Measurements from ENCODE around the gene FRMPD2.

The FRMPD2 gene

GRCh38 chr10:48314107-48314506 is 39.6 kb upstream of the FRMPD2 start:
- H3K18ac ChIP-seq (ENCODE audit: low read length): no peak overlapping the region
- H2BK120ac ChIP-seq (ENCODE audit: insufficient read depth, low read length, poor library complexity): no peak overlapping the region
- H3K23ac ChIP-seq (ENCODE audit: low read length): no peak overlapping the region
- H3K4ac ChIP-seq (ENCODE audit: low read depth, low read length): no peak overlapping the region
- H4K12ac ChIP-seq (ENCODE audit: low read depth, low read length): no peak overlapping the region
- peaks cover 0 to 2% of the 10 kb centered on the region in 2 experiments for H3K4me1 ChIP-seq (ENCODE audit: control insufficient read depth in 1 of 2, insufficient read depth in 2 of 2, low read length in 2 of 2)
- H2BK5ac ChIP-seq (ENCODE audit: low read depth, low read length, poor library complexity): no peak overlapping the region
- no peak overlapping the region for H2BK12ac ChIP-seq (ENCODE audit: low read length)
- no peak overlapping the region for H4K8ac ChIP-seq (ENCODE audit: low read depth, low read length)
- no peak overlapping the region for H4K91ac ChIP-seq (ENCODE audit: low read depth, low read length)
- H3K14ac ChIP-seq (ENCODE audit: low read length): no peak overlapping the region
- H3K36me3 ChIP-seq (ENCODE audit: control insufficient read depth in 1 of 2, insufficient read depth in 2 of 2, low read length in 2 of 2): peaks cover 1 to 2% of the 10 kb centered on the region in 2 experiments
- H3K9ac ChIP-seq (ENCODE audit: low read length): no peak overlapping the region
- no peak overlapping the region for H3K4me3 ChIP-seq (ENCODE audit: low read depth, low read length)
- no peaks in the 10 kb centered on the region for H3K79me1 ChIP-seq (ENCODE audit: low read length)
- WGBS (ENCODE audit: extremely low coverage, insufficient coverage, insufficient read length): no CpG with 5 or more reads among the region's 2 CpGs
- no peaks in the 10 kb centered on the region for H3K79me2 ChIP-seq (ENCODE audit: control insufficient read depth, insufficient read depth, low read length, poor library complexity)
- no peaks in the 10 kb centered on the region for H3K27me3 ChIP-seq (ENCODE audit: insufficient read depth, low read length)
- no peak overlapping the region for H3K27ac ChIP-seq (ENCODE audit: low read depth, low read length)
- no peaks in the 10 kb centered on the region for H3K9me3 ChIP-seq (ENCODE audit: insufficient read depth, low read depth, low read length)
- no peak overlapping the region for H2AK5ac ChIP-seq (ENCODE audit: low read length)
- no peak overlapping the region for H3K4me2 ChIP-seq (ENCODE audit: low read length)
- no peak overlapping the region for H2AFZ ChIP-seq (ENCODE audit: insufficient read depth, low read length, poor library complexity)
- DNase-seq: no peak

GRCh38 chr10:48309711-48310226 is 35.3 kb upstream of the FRMPD2 start:
- H3K4me2 ChIP-seq (ENCODE audit: low read length): no peak overlapping the region
- no peak overlapping the region for H3K18ac ChIP-seq (ENCODE audit: low read length)
- H3K79me2 ChIP-seq (ENCODE audit: control insufficient read depth, insufficient read depth, low read length, poor library complexity): peaks cover 6% of the 10 kb centered on the region
- H2AFZ ChIP-seq (ENCODE audit: insufficient read depth, low read length, poor library complexity): no peak overlapping the region
- no CpG with 5 or more reads among the region's 2 CpGs for WGBS (ENCODE audit: extremely low coverage, insufficient coverage, insufficient read length)
- no peak overlapping the region for H3K4ac ChIP-seq (ENCODE audit: low read depth, low read length)
- no peak overlapping the region for H3K27ac ChIP-seq (ENCODE audit: low read depth, low read length)
- no peak overlapping the region for H2BK12ac ChIP-seq (ENCODE audit: low read length)
- H3K9me3 ChIP-seq (ENCODE audit: insufficient read depth, low read depth, low read length): no peaks in the 10 kb centered on the region
- no peak overlapping the region for H3K4me3 ChIP-seq (ENCODE audit: low read depth, low read length)
- peak; percentile 77 to 96 for DNase-seq
- H3K4me1 ChIP-seq (ENCODE audit: control insufficient read depth in 1 of 2, insufficient read depth in 2 of 2, low read length in 2 of 2): peaks cover 0 to 2% of the 10 kb centered on the region in 2 experiments
- no peak overlapping the region for H3K14ac ChIP-seq (ENCODE audit: low read length)
- H3K9ac ChIP-seq (ENCODE audit: low read length): no peak overlapping the region
- H3K79me1 ChIP-seq (ENCODE audit: low read length): peaks cover 6% of the 10 kb centered on the region
- no peak overlapping the region for H4K91ac ChIP-seq (ENCODE audit: low read depth, low read length)
- no peaks in the 10 kb centered on the region for H3K27me3 ChIP-seq (ENCODE audit: insufficient read depth, low read length)
- H4K12ac ChIP-seq (ENCODE audit: low read depth, low read length): no peak overlapping the region
- no peak overlapping the region for H3K23ac ChIP-seq (ENCODE audit: low read length)
- no peak overlapping the region for H2BK120ac ChIP-seq (ENCODE audit: insufficient read depth, low read length, poor library complexity)
- peaks cover 1 to 2% of the 10 kb centered on the region in 2 experiments for H3K36me3 ChIP-seq (ENCODE audit: control insufficient read depth in 1 of 2, insufficient read depth in 2 of 2, low read length in 2 of 2)
- no peak overlapping the region for H2AK5ac ChIP-seq (ENCODE audit: low read length)
- no peak overlapping the region for H4K8ac ChIP-seq (ENCODE audit: low read depth, low read length)
- H2BK5ac ChIP-seq (ENCODE audit: low read depth, low read length, poor library complexity): no peak overlapping the region

- DNase-seq: no peak
- Histone ChIP-seq H2AFZ (ENCODE audit: insufficient read depth, low read length, poor library complexity) (no peak overlapping the region), H3K4me2 (ENCODE audit: low read length) (peak overlapping the region; percentile 84), H3K79me2 (ENCODE audit: control insufficient read depth, insufficient read depth, low read length, poor library complexity) (peaks cover 6% of the 10 kb centered on the region), H2BK5ac (ENCODE audit: low read depth, low read length, poor library complexity) (no peak overlapping the region), H3K9me3 (ENCODE audit: insufficient read depth, low read depth, low read length) (no peaks in the 10 kb centered on the region), H3K36me3 (ENCODE audit: control insufficient read depth in 1 of 2, insufficient read depth in 2 of 2, low read length in 2 of 2) (no peaks in the 10 kb centered on the region), H2BK120ac (ENCODE audit: insufficient read depth, low read length, poor library complexity) (no peak overlapping the region), H3K4me1 (ENCODE audit: control insufficient read depth in 1 of 2, insufficient read depth in 2 of 2, low read length in 2 of 2) (peaks cover 0 to 2% of the 10 kb centered on the region in 2 experiments), H3K79me1 (ENCODE audit: low read length) (peaks cover 6% of the 10 kb centered on the region), H4K12ac (ENCODE audit: low read depth, low read length) (no peak overlapping the region), H3K18ac (ENCODE audit: low read length) (no peak overlapping the region), H3K27ac (ENCODE audit: low read depth, low read length) (no peak overlapping the region), H3K9ac (ENCODE audit: low read length) (no peak overlapping the region), H4K91ac (ENCODE audit: low read depth, low read length) (no peak overlapping the region), H3K4me3 (ENCODE audit: low read depth, low read length) (no peak overlapping the region), H4K8ac (ENCODE audit: low read depth, low read length) (no peak overlapping the region), H2AK5ac (ENCODE audit: low read length) (no peak overlapping the region), H2BK12ac (ENCODE audit: low read length) (no peak overlapping the region), H3K27me3 (ENCODE audit: insufficient read depth, low read length) (no peaks in the 10 kb centered on the region), H3K23ac (ENCODE audit: low read length) (no peak overlapping the region), H3K14ac (ENCODE audit: low read length) (no peak overlapping the region), H3K4ac (ENCODE audit: low read depth, low read length) (no peak overlapping the region)
- WGBS (ENCODE audit: extremely low coverage, insufficient coverage, insufficient read length): no CpG with 5 or more reads among the region's 3 CpGs
Measured at GRCh38 chr10:48307711-48308018, 33.2 kb upstream of the FRMPD2 start.

- Histone ChIP-seq H3K27me3 (ENCODE audit: insufficient read depth, low read length) (no peaks in the 10 kb centered on the region), H3K18ac (ENCODE audit: low read length) (peak overlapping the region; percentile 94), H3K14ac (ENCODE audit: low read length) (peak overlapping the region; percentile 96), H2BK12ac (ENCODE audit: low read length) (peak overlapping the region; percentile 66), H3K27ac (ENCODE audit: low read depth, low read length) (peak overlapping the region; percentile 84), H2BK120ac (ENCODE audit: insufficient read depth, low read length, poor library complexity) (peak overlapping the region; percentile 84), H3K4me2 (ENCODE audit: low read length) (peak overlapping the region; percentile 84), H4K12ac (ENCODE audit: low read depth, low read length) (peak overlapping the region; percentile 97), H3K4me3 (ENCODE audit: low read depth, low read length) (peak overlapping the region; percentile 97), H3K9ac (ENCODE audit: low read length) (peak overlapping the region; percentile 94), H2BK5ac (ENCODE audit: low read depth, low read length, poor library complexity) (peak overlapping the region; percentile 31), H3K23ac (ENCODE audit: low read length) (no peak overlapping the region), H4K8ac (ENCODE audit: low read depth, low read length) (peak overlapping the region; percentile 88), H3K36me3 (ENCODE audit: control insufficient read depth in 1 of 2, insufficient read depth in 2 of 2, low read length in 2 of 2) (no peaks in the 10 kb centered on the region), H3K4me1 (ENCODE audit: control insufficient read depth in 1 of 2, insufficient read depth in 2 of 2, low read length in 2 of 2) (peaks cover 0 to 2% of the 10 kb centered on the region in 2 experiments), H2AK5ac (ENCODE audit: low read length) (peak overlapping the region; percentile 12), H2AFZ (ENCODE audit: insufficient read depth, low read length, poor library complexity) (peak overlapping the region; percentile 98), H3K4ac (ENCODE audit: low read depth, low read length) (peak overlapping the region; percentile 96), H3K79me2 (ENCODE audit: control insufficient read depth, insufficient read depth, low read length, poor library complexity) (peaks cover 6% of the 10 kb centered on the region), H3K9me3 (ENCODE audit: insufficient read depth, low read depth, low read length) (no peaks in the 10 kb centered on the region), H4K91ac (ENCODE audit: low read depth, low read length) (peak overlapping the region; percentile 92), H3K79me1 (ENCODE audit: low read length) (peaks cover 6% of the 10 kb centered on the region)
- peak; percentile 55 to 59 for DNase-seq
- WGBS (ENCODE audit: extremely low coverage, insufficient coverage, insufficient read length): no CpG with 5 or more reads among the region's 70 CpGs
Measured at GRCh38 chr10:48306870-48307710, 32.6 kb upstream of the FRMPD2 start.

Data from trophoblast cell (in vitro differentiated cells and primary cell).